ENCODE measurements around the gene XNDC1N.
"Not testable (repeated sequence)": the region's sequence is repeated elsewhere in the genome, so short reads cannot be mapped to it uniquely, and the experiment has no call there.

Gene XNDC1N

DNA sequence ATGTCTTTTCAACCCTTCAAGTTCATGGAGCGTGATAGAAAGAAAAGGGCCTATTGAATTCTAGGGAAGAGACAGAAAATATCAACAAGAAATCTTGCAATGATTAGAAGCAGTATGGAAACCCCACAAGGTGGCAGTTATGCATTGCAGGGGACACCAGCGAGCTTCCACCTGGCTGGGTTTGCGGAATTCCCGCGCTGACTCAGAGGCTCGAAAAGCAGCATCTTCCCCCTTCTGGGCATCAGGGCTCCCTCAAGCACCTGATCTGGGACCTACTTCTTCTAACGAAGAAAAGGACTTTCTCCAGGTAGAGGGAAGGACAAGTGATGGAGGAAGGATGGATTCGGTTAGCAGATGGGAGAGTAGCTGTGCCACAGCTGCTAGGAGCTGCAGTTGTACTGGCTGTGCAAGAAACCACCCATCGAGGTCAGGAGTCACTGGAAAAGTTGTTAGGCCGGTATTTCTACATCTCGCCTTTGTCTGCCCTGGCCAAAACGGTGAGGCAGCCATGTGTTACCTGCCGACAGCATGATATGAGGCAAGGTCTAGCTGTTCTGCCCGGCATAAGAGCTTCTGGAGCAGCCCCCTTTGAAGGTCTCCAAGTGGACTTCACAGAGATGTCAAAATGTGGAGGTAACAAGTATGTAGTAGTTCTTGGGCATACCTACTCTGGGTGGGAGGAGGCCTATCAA lies 39.1 kb downstream of the XNDC1N start:
- not testable (repeated sequence) for H3K36me3 ChIP-seq (ENCODE audit: control insufficient read depth, low read depth, low read length); H3K27me3 ChIP-seq (ENCODE audit: control insufficient read depth, insufficient read depth, low read length); H3K27ac ChIP-seq (ENCODE audit: low read length); H3K4me3 ChIP-seq (ENCODE audit: low read length); H3K4me1 ChIP-seq (ENCODE audit: control insufficient read depth, low read depth, low read length); H3K9me3 ChIP-seq (ENCODE audit: control insufficient read depth, low read depth, low read length); H3K9ac ChIP-seq (ENCODE audit: low read length)

DNA sequence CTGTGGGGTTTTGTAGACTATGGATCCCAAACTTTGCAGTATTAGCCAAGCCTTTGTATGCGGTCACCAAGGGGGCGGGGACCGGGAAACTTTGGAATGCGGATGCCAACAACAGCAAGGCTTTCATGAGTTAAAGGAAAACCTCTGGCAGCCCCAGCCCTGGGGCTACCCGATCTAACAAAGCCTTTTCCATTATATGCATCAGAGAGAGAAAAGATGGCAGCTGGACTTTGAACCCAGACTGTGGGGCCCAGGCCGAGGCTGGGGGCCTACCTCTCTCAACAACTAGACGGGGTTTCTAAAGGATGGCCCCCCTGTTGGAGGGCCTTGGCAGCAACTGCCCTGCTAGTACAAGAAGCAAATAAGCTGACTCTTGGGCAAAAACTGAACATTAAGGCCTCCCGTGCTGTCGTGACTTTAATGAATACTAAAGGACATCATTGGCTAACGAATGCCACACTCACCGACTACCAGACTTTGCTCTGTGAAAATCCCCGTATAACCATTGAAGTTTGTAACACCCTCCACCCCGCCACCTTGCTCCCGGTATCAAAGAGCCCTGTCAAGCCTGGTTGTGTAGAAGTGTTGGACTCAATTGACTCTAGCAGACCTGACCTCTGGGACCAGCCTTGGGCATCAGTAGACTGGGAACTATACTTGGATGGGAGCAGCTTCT lies 39.9 kb downstream of the XNDC1N start:
- H3K27ac ChIP-seq (ENCODE audit: low read length); H3K9me3 ChIP-seq (ENCODE audit: control insufficient read depth, low read depth, low read length); H3K27me3 ChIP-seq (ENCODE audit: control insufficient read depth, insufficient read depth, low read length); H3K36me3 ChIP-seq (ENCODE audit: control insufficient read depth, low read depth, low read length); H3K9ac ChIP-seq (ENCODE audit: low read length); H3K4me3 ChIP-seq (ENCODE audit: low read length); H3K4me1 ChIP-seq (ENCODE audit: control insufficient read depth, low read depth, low read length): not testable (repeated sequence)

DNA sequence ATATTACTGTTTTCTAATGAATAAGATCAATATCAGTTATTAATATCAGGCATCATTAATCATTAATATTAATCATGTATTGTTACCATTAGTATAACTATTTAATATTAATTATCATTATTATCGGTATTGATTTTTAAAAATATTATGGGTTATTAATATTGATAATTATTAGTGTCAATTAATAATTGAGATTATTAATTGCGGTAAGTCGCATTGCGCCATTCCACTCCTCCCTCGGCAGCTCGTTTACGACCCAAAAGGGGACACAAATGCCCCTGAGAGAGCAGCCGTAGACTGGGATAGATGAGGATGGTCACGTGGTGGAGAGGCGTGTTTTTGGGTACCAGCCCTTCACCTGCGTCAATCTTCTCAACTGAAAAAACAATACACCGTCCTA lies 42.6 kb downstream of the XNDC1N start:
- H3K27ac ChIP-seq (ENCODE audit: low read length); H3K36me3 ChIP-seq (ENCODE audit: control insufficient read depth, low read depth, low read length); H3K27me3 ChIP-seq (ENCODE audit: control insufficient read depth, insufficient read depth, low read length); H3K4me3 ChIP-seq (ENCODE audit: low read length); H3K9me3 ChIP-seq (ENCODE audit: control insufficient read depth, low read depth, low read length); H3K9ac ChIP-seq (ENCODE audit: low read length); H3K4me1 ChIP-seq (ENCODE audit: control insufficient read depth, low read depth, low read length): not testable (repeated sequence)
